ENCODE measurements around the gene APIP. TPM values are rescaled to one million over a fixed set of nuclear protein-coding genes. Genes with fewer than 3 reads are reported as not detected.
"Not testable (repeated sequence)": the region's sequence is repeated elsewhere in the genome, so short reads cannot be mapped to it uniquely, and the experiment has no call there.

Gene APIP
- total RNA-seq, 1 donor from 2014 or later, result 24.6 TPM

- no peak for ATAC-seq
- no peak for DNase-seq (ENCODE audit: missing footprints)
- intact Hi-C loops (cut with DNase I), result loop anchor here (10.0 kb wide), 1 partner anchor 556 kb away; no protein-coding TSS in a partner anchor
Measured at GRCh38 chr11:34928960-34929680, 12.9 kb upstream of the APIP start.

- intact Hi-C loops (cut with DNase I), result loop anchor here (10.0 kb wide), 1 partner anchor 556 kb away; no protein-coding TSS in a partner anchor
- ATAC-seq (no peak), DNase-seq (ENCODE audit: missing footprints) (no peak)
Measured at GRCh38 chr11:34928268-34928959, 12.2 kb upstream of the APIP start.

DNA sequence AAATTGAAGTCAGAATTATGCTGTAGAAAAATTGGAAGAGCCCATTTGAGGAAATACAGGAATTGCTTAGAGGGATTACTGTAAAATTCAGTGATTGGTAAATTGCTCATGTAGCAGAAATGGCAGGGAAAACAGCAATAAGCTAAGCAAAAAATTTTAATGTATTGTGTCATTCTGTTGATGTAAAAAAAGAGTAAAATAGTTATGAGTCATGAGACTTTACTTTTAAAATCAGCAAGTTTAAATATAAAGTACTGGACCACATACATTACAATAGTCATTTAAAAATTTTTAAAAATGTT is 10.6 kb upstream of the APIP start:
- intact Hi-C loops (cut with DNase I), result loop anchor here (10.0 kb wide), 1 partner anchor 558 kb away; no protein-coding TSS in a partner anchor
- DNase-seq (ENCODE audit: missing footprints), result no peak
- ATAC-seq, result no peak

DNA sequence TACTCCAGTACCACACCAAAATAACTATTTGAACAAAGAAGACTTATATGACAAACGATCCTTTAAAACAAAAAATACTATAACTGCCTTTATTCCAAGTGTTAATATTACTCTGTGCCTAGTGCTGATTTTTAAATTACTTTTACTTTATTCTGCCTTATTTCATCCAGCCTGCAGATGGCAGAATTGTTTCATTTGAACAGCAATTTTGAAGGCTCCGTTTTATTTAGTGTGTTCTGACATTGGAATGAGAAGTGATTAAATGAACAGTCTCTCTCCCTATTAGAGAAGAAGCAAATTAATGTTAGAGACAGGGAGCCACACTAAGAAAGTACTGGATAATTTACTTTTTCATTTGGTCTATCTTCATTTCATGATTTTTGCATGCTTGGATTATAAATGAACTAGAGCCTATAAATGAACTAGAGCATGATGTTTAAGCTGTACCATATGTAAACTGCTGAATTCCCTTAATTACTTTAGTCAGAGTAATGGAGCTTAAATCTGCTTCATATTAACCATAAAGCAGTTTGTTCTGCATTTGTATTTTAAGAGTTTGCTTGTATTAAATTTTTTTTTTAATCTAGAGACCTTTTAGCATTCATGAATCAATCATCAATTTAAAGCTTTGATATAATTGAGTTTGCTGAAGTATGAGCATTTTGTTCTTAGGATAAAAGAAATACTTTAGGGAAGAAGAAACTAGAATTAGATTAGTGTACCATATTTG is 10.1 kb upstream of the APIP start:
- ATAC-seq (peak; percentile 52), DNase-seq (ENCODE audit: missing footprints) (no peak)
- intact Hi-C loops (cut with DNase I), result loop anchor here (10.0 kb wide), 1 partner anchor 559 kb away; no protein-coding TSS in a partner anchor

GRCh38 chr11:34924714-34925113 is 8.5 kb upstream of the APIP start:
- intact Hi-C loops (cut with DNase I), result loop anchor here (2.0 to 10.0 kb wide), 3 partner anchors 314 to 560 kb away; no protein-coding TSS in a partner anchor
- ATAC-seq (no peak), DNase-seq (ENCODE audit: missing footprints) (no peak)

- intact Hi-C loops (cut with DNase I), result loop anchor here (10.0 kb wide), 1 partner anchor 564 kb away; no protein-coding TSS in a partner anchor
- ATAC-seq (no peak), DNase-seq (ENCODE audit: missing footprints) (no peak)
Measured at GRCh38 chr11:34921156-34921555, 5.0 kb upstream of the APIP start.

GRCh38 chr11:34916843-34917770 is 928 bp upstream of the APIP start:
- intact Hi-C loops (cut with DNase I), result loop anchor here (10.0 kb wide), 1 partner anchor 168 kb away; no protein-coding TSS in a partner anchor
- no peak for DNase-seq (ENCODE audit: missing footprints)
- ATAC-seq, result no peak

DNA sequence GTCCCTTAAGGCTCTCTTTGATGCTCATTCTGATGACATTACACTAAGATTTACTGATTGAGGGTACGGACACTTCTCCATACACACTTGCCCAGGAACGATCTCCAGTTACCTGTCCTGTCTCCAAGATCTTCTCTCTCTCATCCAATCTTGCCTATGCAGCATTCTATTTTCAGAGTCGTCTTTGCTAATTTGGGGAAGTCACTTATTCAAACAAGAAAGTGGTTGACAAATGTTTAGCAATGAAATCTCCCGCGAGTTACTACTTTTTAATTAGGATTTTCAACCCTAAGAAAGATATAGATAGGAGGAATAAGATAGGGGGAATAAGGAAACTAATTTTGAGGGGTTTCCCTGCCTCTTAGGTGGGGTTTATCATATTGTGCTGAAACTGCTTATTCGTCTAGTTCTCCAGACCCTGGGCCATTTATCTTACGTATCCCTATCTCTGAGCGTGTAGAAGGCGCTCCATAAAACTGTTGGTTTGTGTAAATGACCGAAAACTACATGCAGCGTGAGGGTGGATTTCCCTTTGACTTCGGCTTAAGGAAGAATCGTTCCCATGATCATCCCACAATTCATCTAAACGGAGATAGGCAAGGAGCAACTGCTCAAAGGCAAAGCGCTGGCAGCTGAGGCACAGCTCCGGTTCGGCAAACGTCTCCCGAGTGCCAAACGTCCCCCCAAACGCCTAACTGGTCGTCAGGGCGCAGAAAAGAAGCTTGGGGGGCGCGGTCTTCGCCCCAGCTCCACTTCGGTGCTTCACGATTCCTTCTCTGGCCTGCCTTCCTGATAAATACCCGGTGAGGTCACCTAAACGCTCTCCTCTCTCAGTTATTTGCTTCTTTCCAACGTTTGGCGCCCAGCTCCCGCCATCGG is 804 bp downstream of the APIP start:
- intact Hi-C loops (cut with DNase I), result loop anchor here (10.0 kb wide), 1 partner anchor 169 kb away; no protein-coding TSS in a partner anchor
- peak; percentile 5 for ATAC-seq
- no peak for DNase-seq (ENCODE audit: missing footprints)

GRCh38 chr11:34913556-34913955 is 2.6 kb downstream of the APIP start:
- not testable (repeated sequence) for ATAC-seq; DNase-seq (ENCODE audit: missing footprints)
- intact Hi-C loops (cut with DNase I), result loop anchor here (10.0 kb wide), 1 partner anchor 171 kb away; no protein-coding TSS in a partner anchor

- DNase-seq (ENCODE audit: missing footprints) (no peak), ATAC-seq (no peak)
- intact Hi-C loops (cut with DNase I), result loop anchor here (10.0 kb wide), 1 partner anchor 173 kb away; no protein-coding TSS in a partner anchor
Measured at GRCh38 chr11:34911676-34912075, 4.5 kb downstream of the APIP start.

DNA sequence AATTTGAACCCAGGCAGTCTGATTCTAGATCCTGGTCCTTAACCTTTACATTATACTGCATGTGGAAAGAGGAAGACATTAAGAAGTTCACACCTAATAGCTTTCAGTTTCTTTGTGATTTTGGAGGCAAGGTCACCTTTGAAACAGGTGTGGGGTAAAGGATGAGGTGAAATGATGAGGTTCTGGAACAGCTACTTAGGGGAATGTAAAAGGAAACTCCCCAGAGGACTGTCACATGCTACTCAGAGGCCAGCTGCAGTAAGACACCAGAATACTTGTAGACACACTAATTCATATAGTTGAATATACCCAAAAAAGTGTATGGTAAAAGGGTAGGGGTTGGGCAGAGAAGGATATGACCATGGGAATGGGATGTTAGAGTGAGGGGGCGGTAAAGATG is 5.4 kb downstream of the APIP start:
- DNase-seq (ENCODE audit: missing footprints) (no peak), ATAC-seq (no peak)
- intact Hi-C loops (cut with DNase I), result loop anchor here (10.0 kb wide), 1 partner anchor 174 kb away; no protein-coding TSS in a partner anchor

DNA sequence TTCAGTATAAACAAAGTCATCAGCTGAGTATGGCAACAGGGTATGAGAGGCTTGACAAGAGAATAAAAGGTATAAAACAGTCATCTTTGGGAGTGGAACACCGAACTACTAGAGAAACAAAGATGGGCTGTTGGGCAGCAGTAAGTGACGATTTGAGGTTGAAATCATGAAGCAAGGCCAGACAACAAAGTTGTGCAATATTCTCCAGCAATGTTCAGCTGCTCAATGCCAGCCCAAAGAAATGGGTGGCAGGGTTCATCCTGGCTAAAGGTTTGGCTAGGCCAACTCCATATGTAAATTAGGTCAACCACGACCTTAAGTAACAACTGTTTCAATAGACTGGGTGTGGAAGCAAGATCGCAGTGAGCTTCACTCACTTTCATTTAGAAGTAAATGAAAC is 6.2 kb downstream of the APIP start:
- DNase-seq (ENCODE audit: missing footprints), result no peak
- intact Hi-C loops (cut with DNase I), result loop anchor here (10.0 kb wide), 1 partner anchor 175 kb away; no protein-coding TSS in a partner anchor

GRCh38 chr11:34909415-34909814 is 6.8 kb downstream of the APIP start:
- ATAC-seq, result no peak
- no peak for DNase-seq (ENCODE audit: missing footprints)
- intact Hi-C loops (cut with DNase I), result no loop called here

More for the DNA sequence above, 6.2 kb downstream of the APIP start:
- ATAC-seq, result no peak

DNA sequence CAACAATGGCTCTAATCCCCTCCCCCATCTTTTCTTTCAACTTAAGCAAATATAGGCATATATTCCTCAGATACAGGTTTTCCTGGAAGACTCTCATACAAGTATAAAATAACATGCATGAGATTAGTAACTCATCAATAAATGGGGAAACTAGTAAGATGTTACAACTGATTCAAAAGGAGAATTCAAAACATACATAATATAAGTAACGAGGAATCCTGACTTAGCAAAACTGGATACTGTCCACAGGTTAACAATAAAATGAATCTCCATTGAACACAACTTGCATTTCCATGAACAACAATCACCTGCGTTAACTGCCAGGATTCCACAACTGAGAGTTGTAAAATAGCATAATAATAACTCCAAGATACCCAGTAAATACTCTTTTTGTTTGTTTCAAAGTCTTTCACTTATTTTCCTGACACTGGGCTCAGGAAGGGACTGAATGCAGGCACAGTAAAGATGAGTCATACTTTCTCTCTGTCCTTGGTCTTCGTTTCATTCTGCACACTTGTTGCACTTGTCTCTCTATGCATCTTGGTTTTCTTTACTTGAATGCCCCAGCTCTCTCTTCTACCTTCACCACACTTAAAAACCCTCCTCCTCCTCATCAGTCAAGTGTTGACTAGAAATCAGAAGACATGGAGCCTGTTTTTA is 8.1 kb downstream of the APIP start:
- no peak for DNase-seq (ENCODE audit: missing footprints)
- intact Hi-C loops (cut with DNase I), result no loop called here
- ATAC-seq, result no peak

DNA sequence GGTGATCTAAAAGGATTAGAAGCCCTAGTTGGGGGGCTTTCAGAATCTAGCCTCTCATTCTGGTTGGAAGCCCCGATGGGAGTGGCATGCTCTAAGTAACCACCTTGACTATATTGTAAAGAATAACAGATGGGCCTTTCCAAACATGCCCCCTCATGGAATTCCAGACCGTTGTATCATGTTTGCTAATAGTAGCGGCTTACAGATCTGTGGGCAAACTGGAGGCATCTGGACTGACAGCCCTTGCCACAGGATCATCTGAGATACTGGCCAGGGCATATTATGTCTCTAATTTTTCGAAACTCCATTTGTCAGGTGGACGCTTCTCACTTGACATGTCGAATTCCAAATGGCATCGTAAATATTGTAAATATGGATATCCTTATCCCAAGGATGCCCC is 10.5 kb downstream of the APIP start:
- ATAC-seq, result no peak
- intact Hi-C loops (cut with DNase I), result no loop called here
- no peak for DNase-seq (ENCODE audit: missing footprints)

- intact Hi-C loops (cut with DNase I), result no loop called here
- ATAC-seq (no peak), DNase-seq (ENCODE audit: missing footprints) (no peak)
Measured at GRCh38 chr11:34904421-34904955, 11.7 kb downstream of the APIP start.
